Right ventricle myocardium superior (tissue), 1 donor: ENCODE results near the gene SMAD7. TPM values are rescaled to one million over a fixed set of nuclear protein-coding genes. Genes with fewer than 3 reads are reported as not detected.
A peak's percentile ranks its signal among the peaks of the same experiment; 100 is the strongest.

Source experiments
- ATAC-seq: fragments of 200-7000 bp; cut with Tn5 transposase; one replicate; pipeline ENCODE4 v1.9.1; 2020; ENCODE audit warnings: mild to moderate bottlenecking; ENCODE audit not compliant: poor library complexity
- DNase-seq: peaks from one replicate; pipeline ENCODE4 v3.0.0-alpha.2; 2020
- intact Hi-C: fragments of 100-400 bp; cut with DNase I; formaldehyde crosslinking; loops from one replicate; pipeline ENCODE4 v1.11.2; 2022
- total RNA-seq: library from RNA; stranded (reverse); fragmentation: NEBNext Ultra II Directional; extraction: Animal tissue kit (Norgen Biotek cat#: 25700); gene quantifications from one replicate; pipeline ENCODE4 v1.2.1, GENCODE V29; 2021
- donor health status: DM: no; HTN: yes; CAD: no; lungs with severe emphysema.

The SMAD7 gene
- total RNA-seq, 1 donor from 2014 or later: 14.0 TPM

DNA sequence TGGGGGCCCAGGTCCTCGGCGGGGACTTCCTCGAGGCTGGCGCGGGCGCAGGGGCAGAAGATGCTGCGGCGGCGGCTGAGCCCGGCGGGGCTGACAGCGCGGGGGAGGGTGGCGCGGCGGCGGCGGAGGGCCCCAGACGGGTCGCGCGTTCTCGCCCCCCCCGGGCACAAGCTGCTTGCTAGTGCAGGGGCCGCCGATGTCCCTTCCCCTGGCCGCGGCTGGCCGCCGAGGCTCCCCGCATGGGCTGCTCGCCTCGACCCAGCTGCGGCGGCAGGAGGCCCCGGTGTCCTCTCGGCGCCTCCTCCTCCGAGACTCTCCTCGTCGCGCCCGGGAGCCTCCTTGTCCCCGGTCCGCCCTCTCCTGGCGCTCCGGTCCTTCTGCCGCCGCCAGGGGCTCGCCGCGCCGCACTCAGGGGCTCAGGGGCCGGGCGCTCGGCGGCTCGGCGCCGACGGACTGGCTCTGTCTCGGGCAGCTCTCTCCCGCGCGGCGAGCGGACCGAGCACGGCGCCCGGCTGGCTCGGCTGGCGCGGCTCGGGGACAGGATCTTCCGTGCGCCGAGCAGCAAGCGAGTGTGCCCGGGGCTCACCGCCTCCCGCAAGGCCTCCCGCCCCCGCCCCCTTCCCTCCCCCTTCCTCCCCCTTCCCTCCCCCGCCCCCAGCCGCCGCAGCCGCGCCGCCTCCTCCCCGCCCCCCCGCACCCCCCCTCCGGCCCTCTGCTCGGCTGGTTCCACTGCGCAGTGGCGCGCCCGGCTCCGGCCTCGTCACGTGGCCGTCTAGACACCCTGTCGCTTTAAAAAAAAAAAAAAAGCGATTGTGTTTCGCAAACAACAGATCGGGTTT, 902 bp upstream of the SMAD7 start:
- DNase-seq (peak; percentile 92), ATAC-seq (peak; percentile 79)
- intact Hi-C loops: loop anchor here (5.0 kb wide), 1 partner anchor 269 kb away; no protein-coding TSS in a partner anchor

- peak; percentile 13 for ATAC-seq
- DNase-seq: no peak
Measured at GRCh38 chr18:48949606-48950535, 894 bp downstream of the SMAD7 start.

DNA sequence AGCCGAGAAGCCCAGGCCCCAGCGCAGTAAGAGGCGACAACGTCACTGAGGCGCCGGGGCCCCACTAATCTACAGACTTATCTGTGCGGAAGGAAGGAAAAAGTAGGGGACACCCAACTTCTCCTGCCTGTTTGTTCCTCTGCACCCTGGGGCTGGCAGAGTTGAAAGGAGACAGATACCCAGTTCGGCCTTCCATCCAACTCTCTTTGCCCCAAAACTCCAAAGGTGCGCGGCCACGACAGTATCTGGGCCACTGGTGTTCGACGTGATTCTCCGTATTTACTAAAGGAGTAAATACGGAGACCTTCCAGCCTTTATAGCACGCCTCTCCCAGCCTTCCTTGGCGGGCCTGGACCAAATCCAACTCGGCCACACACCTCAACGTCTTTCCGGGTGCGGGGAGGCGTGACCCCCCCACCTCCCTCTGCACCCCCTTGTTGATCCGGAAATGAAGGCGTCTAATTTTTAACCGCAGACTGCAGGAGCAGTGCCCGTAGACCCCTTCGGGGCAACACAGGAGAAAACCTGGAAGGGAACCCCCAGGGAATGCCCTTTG, 1.6 kb downstream of the SMAD7 start:
- no peak for DNase-seq
- intact Hi-C loops: loop anchor here (5.0 to 10.0 kb wide), 2 partner anchors 114 to 167 kb away; no protein-coding TSS in a partner anchor
- ATAC-seq: no peak

More at GRCh38 chr18:48949606-48950535, 894 bp downstream of the SMAD7 start:
- intact Hi-C loops: loop anchor here (5.0 to 10.0 kb wide), 3 partner anchors 115 to 268 kb away; no protein-coding TSS in a partner anchor

GRCh38 chr18:48948112-48949049, 2.4 kb downstream of the SMAD7 start:
- intact Hi-C loops: loop anchor here (5.0 to 10.0 kb wide), 2 partner anchors 114 to 166 kb away; no protein-coding TSS in a partner anchor
- DNase-seq: no peak
- no peak for ATAC-seq

DNA sequence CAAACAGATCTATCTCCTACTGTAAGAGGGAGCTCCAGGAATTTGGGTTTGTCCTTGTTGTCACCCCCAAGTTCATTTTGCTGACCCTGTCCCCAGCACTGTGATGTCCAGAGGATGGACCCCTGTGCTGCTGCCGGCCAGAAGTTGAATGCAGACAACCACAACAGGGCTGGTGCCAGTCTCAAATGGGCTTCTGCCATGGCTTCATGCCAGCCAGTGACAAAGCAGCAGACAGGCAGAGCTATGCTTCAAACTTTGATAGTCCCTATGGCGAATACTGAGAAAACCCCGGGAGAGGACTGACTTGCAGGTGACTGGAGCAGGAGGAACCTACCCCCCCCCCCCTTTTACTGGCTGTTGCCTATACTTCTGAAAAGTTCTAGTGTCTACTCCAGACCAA, 3.2 kb downstream of the SMAD7 start:
- intact Hi-C loops: loop anchor here (5.0 to 10.0 kb wide), 2 partner anchors 113 to 165 kb away; no protein-coding TSS in a partner anchor
- DNase-seq (peak; percentile 67), ATAC-seq (no peak)

- intact Hi-C loops: loop anchor here (5.0 to 10.0 kb wide), 2 partner anchors 112 to 165 kb away; no protein-coding TSS in a partner anchor
- ATAC-seq: no peak
- DNase-seq: no peak
Measured at GRCh38 chr18:48947092-48947491, 3.7 kb downstream of the SMAD7 start.

GRCh38 chr18:48946329-48946835, 4.4 kb downstream of the SMAD7 start:
- DNase-seq: no peak

GRCh38 chr18:48945953-48946217, 4.9 kb downstream of the SMAD7 start:
- DNase-seq: no peak
- ATAC-seq: no peak
- intact Hi-C loops: loop anchor here (5.0 to 10.0 kb wide), 2 partner anchors 111 to 164 kb away; no protein-coding TSS in a partner anchor

More at GRCh38 chr18:48946329-48946835, 4.4 kb downstream of the SMAD7 start:
- intact Hi-C loops: loop anchor here (5.0 to 10.0 kb wide), 2 partner anchors 112 to 164 kb away; no protein-coding TSS in a partner anchor
- no peak for ATAC-seq

DNA sequence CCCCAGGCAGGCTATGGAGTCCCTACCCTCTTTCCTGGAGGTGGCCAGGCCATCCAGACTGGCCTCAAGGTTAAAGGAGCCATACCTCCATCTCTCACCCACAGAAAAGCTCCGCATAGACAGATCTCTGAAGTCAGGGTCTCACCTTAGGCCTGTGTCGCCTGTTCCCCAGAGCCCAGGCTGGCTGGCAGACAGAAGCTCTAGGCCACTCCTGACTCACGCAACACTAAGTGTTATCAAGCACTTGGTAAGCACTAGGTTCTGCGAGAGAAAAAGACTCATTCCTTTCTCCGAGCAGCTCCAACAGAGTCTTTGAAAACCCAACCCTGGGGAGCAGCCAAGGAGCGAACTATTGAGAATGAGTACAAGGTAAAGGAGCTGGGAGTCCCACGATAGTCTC, 6.1 kb downstream of the SMAD7 start:
- intact Hi-C loops: loop anchor here (5.0 to 10.0 kb wide), 2 partner anchors 110 to 162 kb away; no protein-coding TSS in a partner anchor

GRCh38 chr18:48943736-48944527, 6.8 kb downstream of the SMAD7 start:
- ATAC-seq (no peak), DNase-seq (no peak)
- intact Hi-C loops: loop anchor here (10.0 kb wide), 1 partner anchor 109 kb away; no protein-coding TSS in a partner anchor

More for the DNA sequence above, 6.1 kb downstream of the SMAD7 start:
- ATAC-seq (no peak), DNase-seq (no peak)

DNA sequence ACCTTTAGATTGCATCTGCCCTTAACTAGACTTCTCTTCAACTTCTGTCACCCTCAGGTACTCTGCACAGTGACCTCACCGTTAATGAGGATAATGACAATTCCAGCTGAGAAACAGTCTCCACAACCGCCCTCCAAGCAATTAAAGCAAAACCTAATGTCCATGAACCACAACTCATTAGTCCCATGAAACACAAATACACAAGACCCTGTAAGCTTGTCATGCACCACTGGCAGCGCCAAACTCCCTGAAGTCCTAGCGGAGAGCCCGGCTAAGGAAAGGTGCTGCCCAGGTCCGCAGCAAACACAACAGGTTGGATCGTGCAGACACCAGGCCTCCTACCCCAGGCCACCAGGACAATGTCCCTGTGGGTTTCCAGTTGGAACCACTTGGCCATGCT, 7.4 kb downstream of the SMAD7 start:
- DNase-seq (no peak), ATAC-seq (no peak)
- intact Hi-C loops: loop anchor here (10.0 kb wide), 1 partner anchor 109 kb away; no protein-coding TSS in a partner anchor

DNA sequence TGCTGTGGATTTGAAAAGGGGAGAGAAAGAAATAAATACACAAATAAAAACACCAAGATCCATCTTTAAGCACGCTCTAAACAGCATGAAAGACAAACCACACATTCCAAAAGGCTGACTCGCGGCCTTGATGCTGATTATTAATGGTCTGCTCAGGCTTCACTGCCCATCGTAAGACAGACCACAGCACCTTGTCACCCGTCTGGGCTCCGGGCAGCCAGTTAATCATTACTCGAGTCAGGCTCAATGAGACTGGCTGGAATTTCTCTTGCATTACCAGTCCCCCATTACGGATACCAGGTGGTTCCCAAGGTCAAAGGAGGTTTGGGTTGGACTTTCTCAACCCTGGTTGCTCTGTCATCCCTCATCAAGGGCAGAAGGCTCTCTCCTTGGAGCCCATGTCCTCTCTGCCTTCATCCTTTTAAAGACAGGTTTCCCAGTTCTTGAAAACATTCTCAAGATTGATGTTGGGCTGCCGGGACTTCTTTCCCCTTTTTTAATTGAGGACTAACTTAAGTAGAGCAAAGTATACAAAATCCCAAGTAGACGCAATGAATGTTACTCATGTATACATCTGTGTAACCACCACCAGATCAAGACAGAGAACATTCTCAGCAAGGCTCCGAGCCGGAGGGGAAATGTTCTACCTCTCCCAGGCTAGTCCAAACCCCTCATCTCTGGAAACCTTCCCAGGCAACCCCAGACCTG, 8.1 kb downstream of the SMAD7 start:
- intact Hi-C loops: loop anchor here (10.0 kb wide), 1 partner anchor 108 kb away; no protein-coding TSS in a partner anchor
- DNase-seq: no peak
- ATAC-seq: no peak

DNA sequence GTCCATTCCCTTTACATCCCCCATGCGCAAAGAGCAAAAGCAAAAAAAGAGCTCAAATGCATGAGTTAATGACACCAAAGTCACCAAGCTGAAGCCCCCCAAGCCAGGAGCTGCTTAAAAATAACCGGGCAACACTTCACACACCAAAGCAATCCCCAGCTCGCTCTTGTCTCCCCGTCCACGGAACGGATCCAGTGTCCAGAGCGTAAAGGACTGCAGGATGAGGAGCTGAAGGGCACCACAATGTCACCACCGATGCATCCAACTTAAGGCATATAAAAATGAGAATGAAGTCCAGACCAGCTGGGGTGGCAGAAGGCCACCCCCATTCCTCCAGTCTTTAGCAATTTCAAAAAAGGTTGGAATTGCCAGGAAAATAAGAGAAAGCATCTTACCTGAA, 8.7 kb downstream of the SMAD7 start:
- no peak for DNase-seq
- ATAC-seq: no peak
- intact Hi-C loops: loop anchor here (10.0 kb wide), 1 partner anchor 107 kb away; no protein-coding TSS in a partner anchor

GRCh38 chr18:48941672-48942071, 9.1 kb downstream of the SMAD7 start:
- intact Hi-C loops: loop anchor here (10.0 kb wide), 1 partner anchor 107 kb away; no protein-coding TSS in a partner anchor
- no peak for DNase-seq
- ATAC-seq: no peak

DNA sequence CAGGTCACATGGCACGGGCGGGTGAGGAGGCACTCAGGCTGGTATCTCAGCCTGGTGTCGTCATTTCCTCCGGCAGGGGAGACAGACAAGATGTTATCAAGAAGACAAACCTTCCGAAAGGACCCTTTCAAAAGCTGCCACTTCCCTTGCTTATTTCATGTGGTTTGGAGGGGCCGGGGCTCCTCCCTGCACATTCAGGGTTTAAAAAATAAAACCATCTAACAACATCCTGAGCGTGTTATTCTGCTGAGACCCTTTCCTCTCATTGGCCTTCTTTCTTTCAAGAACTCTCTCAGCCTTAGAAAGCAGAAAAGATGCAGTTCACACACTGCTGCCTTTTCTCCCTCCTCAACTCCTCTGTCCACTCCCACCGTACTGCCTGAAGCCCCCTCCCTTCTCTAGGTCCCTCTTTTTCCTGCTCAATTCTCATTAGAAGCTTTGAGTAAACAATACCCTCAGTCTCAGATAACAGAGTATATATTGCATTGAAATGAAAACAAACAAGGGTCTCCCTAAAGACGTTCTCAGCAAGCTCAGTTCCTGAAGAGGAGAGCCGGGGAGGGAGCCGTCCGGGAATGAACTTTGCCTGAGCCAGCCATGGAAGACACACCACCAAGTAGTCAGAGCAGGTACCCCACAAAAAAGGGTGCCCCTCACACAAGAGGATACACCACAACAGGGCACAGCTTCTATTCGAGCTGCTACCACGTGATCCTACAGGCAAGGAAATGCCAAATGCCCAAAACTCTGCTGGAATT, 9.7 kb downstream of the SMAD7 start:
- intact Hi-C loops: loop anchor here (10.0 kb wide), 1 partner anchor 106 kb away; no protein-coding TSS in a partner anchor
- no peak for DNase-seq
- no peak for ATAC-seq
